HFFc6 (cell line): ENCODE measurements around the gene MMP14. TPM values are rescaled to one million over a fixed set of nuclear protein-coding genes. Genes with fewer than 3 reads are reported as not detected.

Experiments used
- DNase-seq: peaks from one replicate; pipeline ENCODE4 v3.0.0-alpha.2; 2018
- H3K27ac Mint-ChIP-seq: 2 replicates; pipeline ENCODE4 v1.8.0; 2020; ENCODE audit warnings: mild to moderate bottlenecking, mixed read lengths
- H3K27me3 Mint-ChIP-seq: 2 replicates; pipeline ENCODE4 v1.8.0; 2021; ENCODE audit warnings: mild to moderate bottlenecking, moderate library complexity, mixed read lengths; ENCODE audit not compliant: insufficient read depth
- H3K36me3 Mint-ChIP-seq: 2 replicates; pipeline ENCODE4 v1.8.0; 2021; ENCODE audit warnings: low read depth, mixed read lengths
- H3K4me1 Mint-ChIP-seq: 2 replicates; pipeline ENCODE4 v1.8.0; 2020; ENCODE audit warnings: low read depth, mixed read lengths
- H3K4me3 Mint-ChIP-seq: 2 replicates; pipeline ENCODE4 v1.8.0; 2020; ENCODE audit warnings: mild to moderate bottlenecking, moderate library complexity, mixed read lengths
- H3K9me3 Mint-ChIP-seq: 2 replicates; pipeline ENCODE4 v1.8.0; 2020; ENCODE audit warnings: mild to moderate bottlenecking, mixed read lengths
- CTCF ChIP-seq: fragments of 200-600 bp; sonication (generic); IDR thresholded peaks from 2 replicates; pipeline ENCODE4 v1.5.0; 2021; ENCODE audit warnings: antibody characterized with exemption, mild to moderate bottlenecking
- total RNA-seq, 6 experiments: library from RNA; stranded (reverse); fragmentation: NEBNext Ultra II Directional; extraction: Animal tissue kit (Norgen Biotek cat#: 25700); gene quantifications; 2 replicates in 1 of 6; 3 replicates in 5 of 6; pipeline ENCODE4 v1.2.3, GENCODE V29; 2021

Gene MMP14
- total RNA-seq, 6 experiments from 2014 or later = 284 to 322 (median 298) TPM

- Mint-ChIP-seq H3K36me3 (peaks cover 22% of the 10 kb centered on the region), H3K9me3 (no peaks in the 10 kb centered on the region), H3K27me3 (peaks cover 2% of the 10 kb centered on the region), H3K4me3 (no peak overlapping the region), H3K27ac (peak overlapping the region; percentile 36; the same call in 1 of the 2 replicates), H3K4me1 (peaks cover 27% of the 10 kb centered on the region)
- no peak for TF ChIP-seq CTCF
- DNase-seq = no peak
Observed at GRCh38 chr14:22878271-22879246, 42.2 kb downstream of the MMP14 start.

- no peak for TF ChIP-seq CTCF
- Mint-ChIP-seq H3K4me3 (peak overlapping the region; percentile 3; the same call in 1 of the 2 replicates), H3K27ac (peak overlapping the region; percentile 54), H3K9me3 (no peaks in the 10 kb centered on the region), H3K4me1 (peaks cover 27% of the 10 kb centered on the region), H3K27me3 (peaks cover 3% of the 10 kb centered on the region), H3K36me3 (peaks cover 12% of the 10 kb centered on the region; the same call in 1 of the 2 replicates)
- no peak for DNase-seq
Observed at GRCh38 chr14:22882064-22882463, 45.7 kb downstream of the MMP14 start.

- TF ChIP-seq CTCF = no peak
- Mint-ChIP-seq H3K27me3 (peaks cover 3% of the 10 kb centered on the region), H3K4me3 (no peak overlapping the region; the same call in 1 of the 2 replicates), H3K9me3 (no peaks in the 10 kb centered on the region), H3K27ac (no peak overlapping the region), H3K4me1 (peaks cover 33% of the 10 kb centered on the region), H3K36me3 (peaks cover 11% of the 10 kb centered on the region; the same call in 1 of the 2 replicates)
- DNase-seq = peak; percentile 45
Observed at GRCh38 chr14:22882529-22883172, 46.3 kb downstream of the MMP14 start.

GRCh38 chr14:22883173-22883976, 47.0 kb downstream of the MMP14 start, which contains the start of gene REM2:
REM2 (plus strand) TSS chr14:22883222; CDS start chr14:22883288, 66 bp downstream.
- no peak for TF ChIP-seq CTCF
- Mint-ChIP-seq H3K4me3 (peak within 1 kb of the TSS; percentile 3), H3K4me1 (peaks cover 40% of the 10 kb centered on the region), H3K9me3 (no peaks in the 10 kb centered on the region), H3K27me3 (peaks cover 3% of the 10 kb centered on the region), H3K36me3 (peaks cover 3% of the 10 kb centered on the region; the same call in 1 of the 2 replicates), H3K27ac (peak within 1 kb of the TSS; percentile 54)
- no peak for DNase-seq
